Lower leg skin (tissue), 3 donors: ENCODE data around the gene IL3RA.

Experiments used
- POLR2A ChIP-seq, 2 donors: fragments of 450-650 bp; IDR thresholded peaks; one replicate each; pipeline ENCODE4 v1.6.1; 2016 to 2017; ENCODE audit warnings: antibody characterized with exemption in 2 of 2, mild to moderate bottlenecking in 1 of 2, moderate library complexity in 1 of 2
- TF ChIP-seq, protein P1 (sequence below), 3 donors: fragments of 450-650 bp; IDR thresholded peaks; one replicate each; pipeline ENCODE4 v1.5.1; 2016; ENCODE audit warnings: antibody characterized with exemption in 3 of 3, mild to moderate bottlenecking in 3 of 3, moderate library complexity in 2 of 3

DNA sequence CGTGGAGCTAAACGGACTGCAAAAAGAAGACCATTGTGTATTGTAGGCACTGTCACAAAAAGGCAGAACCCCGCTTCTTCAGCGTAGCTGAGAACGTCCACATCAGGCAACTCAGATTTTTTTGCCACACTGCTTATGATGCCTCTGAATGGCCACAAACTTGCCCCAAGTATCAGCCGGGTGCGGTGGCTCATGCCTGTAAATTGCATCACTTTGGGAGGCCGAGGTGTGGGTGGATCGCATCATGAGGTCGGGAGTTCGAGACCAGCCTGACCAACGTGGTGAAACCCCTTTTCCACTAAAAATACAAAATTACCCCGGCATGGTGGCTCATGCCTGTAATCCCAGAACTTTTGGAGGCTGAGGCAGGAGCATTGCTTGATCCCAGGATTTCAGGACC, 14.9 kb upstream of the IL3RA start:
- TF ChIP-seq, protein P1, sequence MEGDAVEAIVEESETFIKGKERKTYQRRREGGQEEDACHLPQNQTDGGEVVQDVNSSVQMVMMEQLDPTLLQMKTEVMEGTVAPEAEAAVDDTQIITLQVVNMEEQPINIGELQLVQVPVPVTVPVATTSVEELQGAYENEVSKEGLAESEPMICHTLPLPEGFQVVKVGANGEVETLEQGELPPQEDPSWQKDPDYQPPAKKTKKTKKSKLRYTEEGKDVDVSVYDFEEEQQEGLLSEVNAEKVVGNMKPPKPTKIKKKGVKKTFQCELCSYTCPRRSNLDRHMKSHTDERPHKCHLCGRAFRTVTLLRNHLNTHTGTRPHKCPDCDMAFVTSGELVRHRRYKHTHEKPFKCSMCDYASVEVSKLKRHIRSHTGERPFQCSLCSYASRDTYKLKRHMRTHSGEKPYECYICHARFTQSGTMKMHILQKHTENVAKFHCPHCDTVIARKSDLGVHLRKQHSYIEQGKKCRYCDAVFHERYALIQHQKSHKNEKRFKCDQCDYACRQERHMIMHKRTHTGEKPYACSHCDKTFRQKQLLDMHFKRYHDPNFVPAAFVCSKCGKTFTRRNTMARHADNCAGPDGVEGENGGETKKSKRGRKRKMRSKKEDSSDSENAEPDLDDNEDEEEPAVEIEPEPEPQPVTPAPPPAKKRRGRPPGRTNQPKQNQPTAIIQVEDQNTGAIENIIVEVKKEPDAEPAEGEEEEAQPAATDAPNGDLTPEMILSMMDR (IDR thresholded peaks at IDR 0.05): no peak
- no peak for TF ChIP-seq POLR2A (IDR thresholded peaks at IDR 0.05)
